Endothelial cell of hepatic sinusoid (primary cell): ENCODE results near the gene PRRT1.
"Not testable (repeated sequence)": the region's sequence is repeated elsewhere in the genome, so short reads cannot be mapped to it uniquely, and the experiment has no call there.

Experiments
- in situ Hi-C: cut with HindIII; loops from 2 replicates; pipeline ENCODE4 v1.10.0; 2017; ENCODE audit warnings: low sequenced_read_pairs

Gene PRRT1

DNA sequence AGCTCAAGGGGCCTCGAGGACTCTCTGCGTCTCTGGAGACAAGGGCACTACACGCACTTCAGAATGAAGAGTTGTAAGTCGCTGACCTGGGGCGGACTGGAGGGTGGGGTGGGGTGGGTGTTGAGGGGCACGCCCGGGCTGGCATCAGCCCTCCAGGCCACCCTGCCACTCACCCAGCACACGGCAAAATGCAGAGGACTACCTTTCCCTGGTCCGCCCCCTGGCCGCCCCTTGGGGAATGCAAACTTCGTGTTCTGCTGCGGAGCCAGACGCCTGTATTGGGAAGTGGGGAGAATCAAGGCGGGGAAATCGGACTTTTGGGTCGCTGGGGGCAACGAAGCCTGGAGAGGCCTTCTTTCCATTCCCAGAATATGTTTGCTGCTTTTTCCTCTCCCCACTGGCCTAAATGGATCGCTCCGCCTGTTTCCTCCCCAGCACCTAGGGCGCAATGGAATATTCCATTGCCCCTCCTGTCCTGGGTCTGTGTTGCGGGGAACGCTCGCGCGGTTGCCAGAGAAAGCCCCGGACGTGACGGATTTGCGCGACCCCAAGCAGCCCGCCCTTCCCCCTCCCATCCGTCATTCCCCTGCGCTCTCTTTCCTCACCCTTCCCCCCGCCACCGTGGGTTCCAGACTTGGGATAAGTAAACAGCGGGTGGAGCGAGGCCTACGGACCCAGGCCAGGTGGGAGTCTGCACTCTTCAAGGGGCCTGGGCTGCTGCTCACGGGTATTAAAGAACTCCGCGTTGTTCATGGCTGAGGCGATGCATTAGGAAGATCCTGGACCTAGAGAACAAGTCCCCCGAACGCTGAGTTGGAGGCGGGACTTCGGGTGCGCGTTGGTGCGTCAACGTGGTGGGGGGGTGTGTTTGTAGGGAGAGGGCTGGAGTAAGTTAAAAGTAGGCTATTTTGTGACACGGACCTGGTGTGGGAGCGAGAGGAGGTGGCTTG lies 2.1 kb upstream of the PRRT1 start, which contains the start of gene PPT2:
TSS of gene PPT2 (plus strand) at position 578 of the 950 bp plus-strand sequence. CDS start 454 bp downstream, outside the sequence.
- in situ Hi-C loops: no loop called here

GRCh38 chr6:32152769-32153563 lies 1.2 kb upstream of the PRRT1 start:
- in situ Hi-C loops: no loop called here

- in situ Hi-C loops: no loop called here
These were observed 417 bp downstream of the PRRT1 start for GRCh38 chr6:32151181-32151862.

DNA sequence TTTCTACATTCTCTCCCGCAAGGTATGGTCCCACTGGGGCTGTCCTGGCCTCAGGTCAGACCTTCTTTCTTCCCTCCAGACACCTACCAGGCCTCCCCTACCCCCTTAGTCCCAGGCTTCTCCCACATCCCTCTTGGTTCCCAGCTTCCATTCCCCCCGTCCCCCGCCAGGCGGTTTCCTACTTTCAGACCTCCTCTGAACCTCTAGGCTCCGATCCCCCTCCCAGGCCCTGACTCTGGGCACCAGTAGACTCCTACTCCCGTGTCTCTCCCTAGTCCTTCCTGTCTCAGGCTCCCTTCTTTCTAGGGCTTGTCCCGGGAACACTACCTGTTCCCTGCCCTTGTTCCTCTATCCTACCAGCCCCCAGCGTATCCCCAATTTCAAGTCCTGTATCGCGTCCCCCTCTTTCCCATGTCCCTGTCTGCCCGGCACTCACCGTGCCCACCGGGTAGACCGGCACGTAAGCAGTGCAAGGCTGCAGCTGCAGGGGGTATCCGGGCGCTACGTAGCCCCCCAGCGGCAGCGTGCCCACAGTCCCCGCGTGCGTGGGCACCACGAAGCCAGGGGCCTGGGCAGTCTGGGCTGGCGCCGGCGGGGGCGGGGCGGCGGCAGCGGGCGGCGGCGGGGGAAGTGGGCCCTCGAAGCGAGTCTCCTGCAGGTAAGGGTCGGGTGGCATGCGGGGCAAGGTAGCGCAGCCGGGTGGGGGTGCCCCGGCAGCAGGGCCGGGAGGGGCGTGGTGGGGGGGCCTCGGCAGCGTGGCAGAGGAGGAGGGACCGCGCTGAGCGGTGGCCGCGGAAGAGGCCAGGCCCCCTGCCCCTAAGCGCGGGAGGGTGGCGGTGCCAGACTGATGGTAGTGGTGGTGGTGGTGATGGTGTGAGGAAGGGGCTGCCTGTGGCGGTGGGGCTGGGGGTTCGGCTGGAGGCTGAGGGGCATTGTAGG lies 1.5 kb downstream of the PRRT1 start:
- in situ Hi-C loops: no loop called here

- in situ Hi-C loops: no loop called here
These were observed 2.5 kb downstream of the PRRT1 start for GRCh38 chr6:32149092-32149755.

- in situ Hi-C loops: no loop called here
These were observed 3.2 kb downstream of the PRRT1 start for GRCh38 chr6:32148289-32149091.

GRCh38 chr6:32147401-32148132 lies 4.2 kb downstream of the PRRT1 start:
- in situ Hi-C loops: no loop called here

DNA sequence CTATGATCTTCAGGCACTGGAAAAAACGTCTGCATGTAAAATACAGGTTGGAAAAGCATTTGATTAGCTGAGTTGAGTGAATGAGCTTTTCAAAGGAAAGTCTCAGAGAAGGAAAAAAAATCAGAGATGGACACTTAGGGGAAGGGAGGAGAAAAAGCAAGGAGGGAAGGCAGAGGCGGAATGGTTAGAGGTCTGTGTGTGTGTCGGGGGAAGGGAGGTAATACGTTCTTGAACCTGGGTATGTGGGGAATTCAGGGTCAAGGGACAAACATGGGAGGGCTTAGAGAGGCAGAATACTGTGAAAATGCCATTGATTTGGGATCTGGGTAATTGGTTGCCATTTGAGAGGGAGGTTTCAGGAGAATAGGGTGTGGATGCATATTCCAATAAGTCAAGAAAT lies 5.1 kb downstream of the PRRT1 start:
- in situ Hi-C loops: no loop called here

GRCh38 chr6:32146287-32146686 lies 5.5 kb downstream of the PRRT1 start:
- in situ Hi-C loops: no loop called here

DNA sequence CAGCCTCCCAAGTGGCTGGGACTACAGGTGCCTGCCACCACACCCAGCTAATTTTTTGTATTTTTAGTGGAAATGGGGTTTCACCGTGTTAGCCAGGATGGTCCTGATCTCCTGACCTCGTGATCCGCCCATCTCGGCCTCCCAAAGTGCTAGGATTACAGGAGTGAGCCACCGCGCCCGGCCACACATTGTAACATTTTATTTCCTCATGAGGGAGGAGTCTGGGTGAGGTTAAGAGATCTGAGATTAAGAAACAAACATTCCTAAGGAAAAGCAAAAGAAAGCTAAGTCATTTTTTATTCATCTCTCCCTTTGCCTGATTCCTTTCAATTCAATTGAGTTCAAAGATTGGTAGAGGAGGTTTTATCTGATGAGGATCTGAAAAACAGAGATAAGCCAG lies 7.5 kb downstream of the PRRT1 start:
- in situ Hi-C loops: not testable (repeated sequence)

DNA sequence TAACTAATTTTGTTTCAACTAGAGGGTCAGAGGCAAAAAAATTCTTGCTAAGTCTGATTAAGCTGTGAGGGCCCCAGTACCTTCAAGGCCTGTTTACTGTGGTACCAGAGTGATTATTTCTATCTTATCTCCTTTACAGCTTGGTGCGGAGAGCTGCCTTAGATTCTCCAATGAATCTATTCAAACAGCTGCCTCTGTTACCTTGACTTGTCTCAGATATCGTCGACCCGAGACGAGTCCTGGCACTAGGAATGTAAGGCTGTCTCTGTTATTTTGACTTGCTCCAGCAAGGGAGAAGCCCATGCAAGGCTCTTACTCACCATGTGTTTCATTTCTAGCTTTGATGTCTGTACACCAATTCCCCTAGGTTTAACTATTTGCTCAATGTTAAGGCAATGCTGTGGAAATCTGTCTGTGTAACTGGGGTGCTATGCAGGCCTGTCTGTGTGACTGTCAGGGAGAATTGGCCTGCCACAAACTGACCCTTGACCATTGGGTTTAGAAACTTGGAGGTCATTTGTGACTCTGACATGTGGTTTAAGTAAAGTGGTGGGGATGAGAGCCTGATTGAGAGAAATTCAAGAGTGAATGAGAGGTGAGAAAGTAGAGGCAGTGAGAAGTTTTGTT lies 11.2 kb downstream of the PRRT1 start:
- in situ Hi-C loops: no loop called here

DNA sequence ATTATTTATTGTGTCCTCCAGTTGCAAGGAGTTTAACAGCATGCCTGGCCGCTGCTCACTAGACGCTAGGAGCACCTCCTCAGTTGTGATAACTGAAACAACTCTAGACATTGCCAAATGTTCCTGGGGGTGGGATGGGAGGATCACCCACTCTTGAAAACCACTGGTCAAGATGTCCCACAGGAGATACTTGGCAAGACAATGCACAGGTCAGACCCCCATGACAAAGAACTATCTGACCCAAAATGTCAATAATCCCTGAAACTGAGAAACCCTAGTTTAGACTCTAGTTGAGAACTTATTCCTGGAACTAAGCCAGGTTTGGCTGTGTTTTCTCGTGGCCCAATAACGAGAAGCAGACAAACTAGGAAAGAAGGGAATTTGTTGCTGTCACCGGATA lies 12.1 kb downstream of the PRRT1 start:
- in situ Hi-C loops: no loop called here

- in situ Hi-C loops: no loop called here
These were observed 14.3 kb downstream of the PRRT1 start for GRCh38 chr6:32137454-32137853.

GRCh38 chr6:32133786-32134185 lies 18.0 kb downstream of the PRRT1 start:
- in situ Hi-C loops: no loop called here

GRCh38 chr6:32132110-32132509 lies 19.6 kb downstream of the PRRT1 start:
- in situ Hi-C loops: no loop called here

GRCh38 chr6:32131439-32131948 lies 20.2 kb downstream of the PRRT1 start:
- in situ Hi-C loops: no loop called here

DNA sequence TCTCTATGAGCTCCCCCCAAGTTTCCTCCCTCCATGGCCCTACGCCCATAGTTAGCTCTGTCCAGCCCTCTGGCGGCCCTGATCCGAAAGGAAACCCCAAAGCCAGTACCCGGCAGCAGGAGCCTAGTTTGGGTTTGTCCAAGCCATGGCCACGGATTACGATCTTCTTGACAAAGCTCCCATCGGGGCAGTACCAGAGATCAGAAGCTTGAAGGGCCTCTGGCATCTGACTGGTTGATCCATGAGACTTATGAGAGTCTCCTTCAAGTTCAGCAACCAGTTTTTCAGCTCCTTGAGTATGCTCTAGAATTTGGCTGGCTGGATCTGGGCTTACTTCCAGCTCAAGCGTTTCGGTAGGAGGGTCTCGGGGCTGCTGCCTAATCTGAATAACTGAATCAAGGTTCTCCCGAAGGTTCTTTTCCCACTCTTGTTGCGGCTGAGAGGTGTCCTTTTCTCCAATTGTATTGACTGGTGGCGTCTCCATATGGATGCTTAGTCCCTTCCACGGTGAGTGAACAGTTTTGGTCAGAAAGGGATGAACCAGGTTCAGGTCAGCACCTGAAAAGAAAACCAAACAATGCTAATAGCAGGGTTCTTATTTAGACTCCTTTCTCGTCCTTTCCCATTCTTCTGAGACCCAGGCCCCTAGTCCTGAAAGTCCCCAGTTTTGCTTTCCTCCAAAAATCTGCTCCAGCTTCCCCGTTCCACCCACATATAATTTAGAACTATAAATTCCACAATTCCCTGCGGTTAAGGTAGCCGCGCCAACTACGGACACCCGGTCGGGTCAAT lies 22.2 kb downstream of the PRRT1 start:
- in situ Hi-C loops: no loop called here
